Measurements from ENCODE around the gene BAZ2B.
A peak's percentile ranks its signal among the peaks of the same experiment; 100 is the strongest.

The BAZ2B gene

DNA sequence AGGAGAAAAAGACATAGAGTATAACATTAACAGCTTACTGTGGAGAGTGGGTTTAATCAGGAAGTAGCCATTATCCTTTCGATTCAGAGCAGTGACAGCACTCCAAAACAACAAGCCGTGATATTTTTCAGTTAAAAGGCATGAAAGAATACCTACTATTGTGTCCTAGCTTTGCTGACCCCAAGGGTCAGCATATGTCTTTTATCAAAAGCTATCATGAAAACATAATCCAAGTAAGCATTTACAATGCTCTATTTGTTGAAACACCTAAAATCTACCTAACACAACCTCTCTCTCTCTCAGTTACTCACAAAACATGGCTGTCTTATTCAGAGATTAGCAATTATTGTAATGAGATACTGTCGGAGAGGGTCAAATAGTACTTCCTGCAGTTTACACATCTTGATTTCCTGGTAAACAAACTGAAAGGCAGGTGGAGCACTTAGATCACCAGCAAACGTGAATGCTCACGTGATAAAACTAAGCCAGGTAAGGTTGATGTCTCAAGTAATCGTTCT lies 100.0 kb downstream of the BAZ2B start:
- Histone ChIP-seq H3K27me3 (ENCODE audit: control insufficient read depth in 5 of 5, insufficient read depth in 4 of 5, low read length in 5 of 5) (no peaks in the 10 kb centered on the region), H3K27ac (ENCODE audit: low read depth, low read length) (peak overlapping the region; percentile 33), H3K9ac (ENCODE audit: low read length in 5 of 5) (peak overlapping the region; percentile 32 to 87 (median 73)), H3K4me3 (ENCODE audit: low read depth in 1 of 5, low read length in 5 of 5) (peak overlapping the region; percentile 57 to 87 (median 72)), H3K4me1 (ENCODE audit: control insufficient read depth in 5 of 5, insufficient read depth in 5 of 5, low read length in 5 of 5) (peaks cover 0 to 39% (median 10%) of the 10 kb centered on the region in 5 donors), H3K9me3 (ENCODE audit: control insufficient read depth in 5 of 5, low read length in 5 of 5) (no peaks in the 10 kb centered on the region), H3K36me3 (ENCODE audit: control insufficient read depth in 5 of 5, insufficient read depth in 5 of 5, low read length in 5 of 5) (no peaks in the 10 kb centered on the region)

DNA sequence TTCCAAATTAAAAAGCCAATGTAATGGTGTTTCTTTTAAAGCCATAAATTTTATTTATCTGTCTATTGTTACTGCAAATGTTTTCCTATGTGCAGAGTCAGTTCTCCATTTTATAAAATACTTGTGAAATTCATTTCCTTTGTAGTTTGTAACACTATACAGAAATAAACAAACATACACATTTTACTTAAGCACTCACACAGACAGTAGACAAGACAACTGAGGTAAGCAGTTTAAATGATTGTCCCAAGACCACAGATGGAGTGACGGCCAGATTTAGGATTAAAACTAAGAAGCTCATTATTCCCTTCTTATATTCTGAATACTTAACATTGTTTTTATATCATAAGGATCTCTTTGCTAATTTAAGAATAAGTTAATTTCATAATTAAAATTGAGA lies 100.9 kb downstream of the BAZ2B start:
- Histone ChIP-seq H3K36me3 (ENCODE audit: control insufficient read depth in 5 of 5, insufficient read depth in 5 of 5, low read length in 5 of 5) (no peaks in the 10 kb centered on the region), H3K27me3 (ENCODE audit: control insufficient read depth in 5 of 5, insufficient read depth in 4 of 5, low read length in 5 of 5) (no peaks in the 10 kb centered on the region), H3K4me3 (ENCODE audit: low read depth in 1 of 5, low read length in 5 of 5) (peak overlapping the region in 3 of 5 donors; percentile 23 to 57 (median 45)), H3K9me3 (ENCODE audit: control insufficient read depth in 5 of 5, low read length in 5 of 5) (no peaks in the 10 kb centered on the region), H3K9ac (ENCODE audit: low read length in 5 of 5) (peak overlapping the region in 4 of 5 donors; percentile 26 to 87 (median 71)), H3K27ac (ENCODE audit: low read depth, low read length) (peak overlapping the region; percentile 33), H3K4me1 (ENCODE audit: control insufficient read depth in 5 of 5, insufficient read depth in 5 of 5, low read length in 5 of 5) (peaks cover 0 to 39% (median 10%) of the 10 kb centered on the region in 5 donors)

DNA sequence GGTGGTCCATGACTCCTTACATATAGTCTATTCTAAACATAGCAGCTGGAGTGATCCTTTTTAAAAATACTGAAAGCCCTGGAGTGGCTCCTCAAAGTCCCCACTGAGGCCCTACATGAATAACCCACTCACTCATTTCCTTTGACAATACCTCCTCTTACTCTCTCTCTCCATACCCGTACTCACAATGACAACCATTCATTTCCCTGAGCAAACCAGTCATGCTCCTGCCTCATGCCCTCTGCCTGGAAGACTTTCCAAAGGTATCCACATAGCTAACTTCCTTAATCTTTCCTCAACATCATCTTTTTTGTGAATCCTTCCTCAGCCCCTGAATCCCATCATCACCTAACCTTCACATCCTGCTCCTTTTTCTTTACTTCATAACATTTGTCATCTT lies 102.6 kb downstream of the BAZ2B start:
- Histone ChIP-seq H3K27me3 (ENCODE audit: control insufficient read depth in 5 of 5, insufficient read depth in 4 of 5, low read length in 5 of 5) (no peaks in the 10 kb centered on the region), H3K27ac (ENCODE audit: low read depth, low read length) (no peak overlapping the region), H3K4me1 (ENCODE audit: control insufficient read depth in 5 of 5, insufficient read depth in 5 of 5, low read length in 5 of 5) (peaks cover 0 to 49% (median 16%) of the 10 kb centered on the region in 5 donors), H3K9ac (ENCODE audit: low read length in 5 of 5) (no peak overlapping the region), H3K9me3 (ENCODE audit: control insufficient read depth in 5 of 5, low read length in 5 of 5) (no peaks in the 10 kb centered on the region), H3K36me3 (ENCODE audit: control insufficient read depth in 5 of 5, insufficient read depth in 5 of 5, low read length in 5 of 5) (no peaks in the 10 kb centered on the region), H3K4me3 (ENCODE audit: low read depth in 1 of 5, low read length in 5 of 5) (no peak overlapping the region)

DNA sequence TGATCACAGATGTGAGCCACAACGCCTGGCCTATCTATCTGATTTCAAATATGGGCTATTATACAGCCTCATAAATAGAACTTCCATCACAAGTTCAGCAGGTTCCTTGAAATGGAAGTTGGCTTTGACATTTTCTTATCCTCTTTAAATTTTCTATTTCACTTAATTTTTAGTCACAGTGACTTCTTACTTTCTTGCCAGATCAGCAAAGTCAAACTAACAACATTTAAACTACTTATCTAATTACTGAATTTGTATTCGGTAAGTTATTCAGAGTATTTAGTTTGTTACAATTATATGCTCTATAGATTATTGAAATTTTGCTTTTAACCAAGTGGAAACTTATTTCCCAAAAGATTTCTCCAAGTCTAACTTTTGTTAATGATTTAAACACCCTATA lies 108.2 kb downstream of the BAZ2B start:
- Histone ChIP-seq H3K36me3 (ENCODE audit: control insufficient read depth in 5 of 5, insufficient read depth in 5 of 5, low read length in 5 of 5) (no peaks in the 10 kb centered on the region), H3K9me3 (ENCODE audit: control insufficient read depth in 5 of 5, low read length in 5 of 5) (no peaks in the 10 kb centered on the region), H3K27me3 (ENCODE audit: control insufficient read depth in 5 of 5, insufficient read depth in 4 of 5, low read length in 5 of 5) (no peaks in the 10 kb centered on the region), H3K27ac (ENCODE audit: low read depth, low read length) (no peak overlapping the region), H3K9ac (ENCODE audit: low read length in 5 of 5) (no peak overlapping the region), H3K4me3 (ENCODE audit: low read depth in 1 of 5, low read length in 5 of 5) (no peak overlapping the region), H3K4me1 (ENCODE audit: control insufficient read depth in 5 of 5, insufficient read depth in 5 of 5, low read length in 5 of 5) (peaks cover 0 to 17% (median 10%) of the 10 kb centered on the region in 5 donors)

DNA sequence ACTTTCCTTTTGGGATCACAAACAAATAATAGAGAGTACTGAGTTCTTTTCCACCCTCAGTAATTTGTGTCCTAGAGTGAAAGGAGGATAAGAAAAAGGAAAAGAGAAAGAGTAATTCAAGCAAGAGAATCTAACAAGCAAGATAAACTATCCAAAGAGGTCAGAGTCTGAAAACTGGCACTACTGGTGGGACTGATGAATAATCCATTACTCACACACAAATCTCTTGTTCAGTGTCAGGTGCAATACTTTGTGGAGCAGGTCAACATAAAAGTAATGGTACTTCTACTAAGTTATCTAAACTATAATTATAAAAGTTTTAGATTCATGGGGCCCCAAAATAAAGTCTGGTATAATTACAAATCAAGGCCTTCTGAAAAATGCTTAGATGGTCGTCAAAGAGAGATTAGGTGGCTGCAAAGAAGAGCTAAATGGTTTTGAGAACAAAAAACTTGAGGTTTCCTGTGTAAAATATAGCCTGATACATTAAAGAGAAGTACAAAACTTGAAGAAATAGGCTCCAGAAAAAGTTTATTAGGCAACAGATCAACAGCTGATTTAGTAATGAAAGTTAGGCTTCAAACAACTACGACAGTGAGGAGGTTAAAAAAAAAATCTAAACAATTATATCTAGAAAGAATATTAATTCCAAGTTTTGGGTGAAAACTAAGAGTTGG lies 109.4 kb downstream of the BAZ2B start:
- Histone ChIP-seq H3K9ac (ENCODE audit: low read length in 5 of 5) (no peak overlapping the region), H3K27me3 (ENCODE audit: control insufficient read depth in 5 of 5, insufficient read depth in 4 of 5, low read length in 5 of 5) (no peaks in the 10 kb centered on the region), H3K4me3 (ENCODE audit: low read depth in 1 of 5, low read length in 5 of 5) (no peak overlapping the region), H3K36me3 (ENCODE audit: control insufficient read depth in 5 of 5, insufficient read depth in 5 of 5, low read length in 5 of 5) (no peaks in the 10 kb centered on the region), H3K27ac (ENCODE audit: low read depth, low read length) (no peak overlapping the region), H3K9me3 (ENCODE audit: control insufficient read depth in 5 of 5, low read length in 5 of 5) (peaks cover 0 to under 1% (median 0%) of the 10 kb centered on the region in 5 donors), H3K4me1 (ENCODE audit: control insufficient read depth in 5 of 5, insufficient read depth in 5 of 5, low read length in 5 of 5) (peaks cover 0 to 17% (median 10%) of the 10 kb centered on the region in 5 donors)

DNA sequence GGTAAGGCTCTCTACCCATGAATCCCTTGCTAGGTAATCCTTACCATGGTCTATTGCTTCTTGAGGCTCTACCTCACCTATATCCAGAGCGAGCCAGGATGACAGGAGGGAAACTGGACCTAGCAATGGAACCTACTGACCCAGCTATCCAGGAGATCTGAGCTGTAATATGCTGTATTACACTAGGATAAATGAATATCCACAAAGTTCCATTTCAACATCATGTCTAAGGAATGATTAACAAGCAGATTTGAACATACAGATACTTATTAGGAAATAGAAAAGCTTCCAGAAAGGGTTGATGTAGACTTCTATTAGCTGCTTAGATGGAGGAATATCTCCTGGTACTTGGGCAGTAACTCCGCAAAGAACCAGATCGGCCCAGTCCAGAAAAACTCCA lies 110.1 kb downstream of the BAZ2B start:
- H3K9me3 ChIP-seq (ENCODE audit: control insufficient read depth in 5 of 5, low read length in 5 of 5): peaks cover 0 to 5% (median 0%) of the 10 kb centered on the region in 5 donors
- H3K36me3 ChIP-seq (ENCODE audit: control insufficient read depth in 5 of 5, insufficient read depth in 5 of 5, low read length in 5 of 5): no peaks in the 10 kb centered on the region
- H3K9ac ChIP-seq (ENCODE audit: low read length in 5 of 5): no peak overlapping the region
- H3K4me3 ChIP-seq (ENCODE audit: low read depth in 1 of 5, low read length in 5 of 5): no peak overlapping the region
- no peaks in the 10 kb centered on the region for H3K27me3 ChIP-seq (ENCODE audit: control insufficient read depth in 5 of 5, insufficient read depth in 4 of 5, low read length in 5 of 5)
- peaks cover 0 to 17% (median 10%) of the 10 kb centered on the region in 5 donors for H3K4me1 ChIP-seq (ENCODE audit: control insufficient read depth in 5 of 5, insufficient read depth in 5 of 5, low read length in 5 of 5)
- no peak overlapping the region for H3K27ac ChIP-seq (ENCODE audit: low read depth, low read length)

DNA sequence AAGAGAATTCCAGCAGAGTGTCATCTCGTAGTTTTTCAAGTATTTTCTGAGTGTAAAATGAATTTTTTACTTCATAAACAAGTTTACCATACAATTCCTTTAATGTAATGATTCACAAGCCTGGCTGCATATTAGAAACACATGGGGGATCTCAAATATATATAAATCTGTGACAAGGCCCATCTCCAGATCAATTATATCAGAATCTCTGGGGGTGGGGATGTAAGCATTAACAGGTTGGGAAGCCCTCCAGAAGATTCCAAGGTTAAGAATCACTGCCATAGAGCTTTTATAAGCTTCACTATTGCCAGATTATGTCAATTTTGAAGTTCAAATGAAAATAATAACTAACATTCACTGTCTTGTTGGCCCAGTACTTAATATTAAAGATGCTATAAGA lies 111.2 kb downstream of the BAZ2B start:
- peaks cover 0 to 15% (median 9%) of the 10 kb centered on the region in 5 donors for H3K4me1 ChIP-seq (ENCODE audit: control insufficient read depth in 5 of 5, insufficient read depth in 5 of 5, low read length in 5 of 5)
- H3K4me3 ChIP-seq (ENCODE audit: low read depth in 1 of 5, low read length in 5 of 5): no peak overlapping the region
- no peak overlapping the region for H3K27ac ChIP-seq (ENCODE audit: low read depth, low read length)
- H3K36me3 ChIP-seq (ENCODE audit: control insufficient read depth in 5 of 5, insufficient read depth in 5 of 5, low read length in 5 of 5): no peaks in the 10 kb centered on the region
- peaks cover 0 to 5% (median 0%) of the 10 kb centered on the region in 5 donors for H3K9me3 ChIP-seq (ENCODE audit: control insufficient read depth in 5 of 5, low read length in 5 of 5)
- no peak overlapping the region for H3K9ac ChIP-seq (ENCODE audit: low read length in 5 of 5)
- H3K27me3 ChIP-seq (ENCODE audit: control insufficient read depth in 5 of 5, insufficient read depth in 4 of 5, low read length in 5 of 5): no peaks in the 10 kb centered on the region

DNA sequence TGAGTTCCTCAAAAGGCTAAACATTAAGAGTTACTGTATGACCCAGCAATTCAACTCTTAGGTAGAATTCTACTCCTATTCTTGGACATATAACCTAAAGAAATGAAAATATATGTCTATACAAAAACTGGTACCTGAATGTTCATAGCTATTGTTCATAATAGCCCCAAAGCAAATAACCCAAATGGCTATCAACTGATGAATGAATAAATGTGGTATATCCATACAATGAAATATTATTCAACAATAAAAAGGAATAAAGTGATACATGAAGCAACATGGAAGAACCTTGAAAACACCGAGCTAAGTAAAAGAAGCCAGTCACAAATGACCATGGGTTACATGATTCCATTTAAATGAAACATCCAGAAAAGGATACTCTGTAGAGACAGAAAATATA lies 114.6 kb downstream of the BAZ2B start:
- Histone ChIP-seq H3K9me3 (ENCODE audit: control insufficient read depth in 5 of 5, low read length in 5 of 5) (peaks cover 0 to 5% (median 0%) of the 10 kb centered on the region in 5 donors), H3K27ac (ENCODE audit: low read depth, low read length) (no peak overlapping the region), H3K36me3 (ENCODE audit: control insufficient read depth in 5 of 5, insufficient read depth in 5 of 5, low read length in 5 of 5) (no peaks in the 10 kb centered on the region), H3K9ac (ENCODE audit: low read length in 5 of 5) (no peak overlapping the region), H3K27me3 (ENCODE audit: control insufficient read depth in 5 of 5, insufficient read depth in 4 of 5, low read length in 5 of 5) (no peaks in the 10 kb centered on the region), H3K4me3 (ENCODE audit: low read depth in 1 of 5, low read length in 5 of 5) (no peak overlapping the region), H3K4me1 (ENCODE audit: control insufficient read depth in 5 of 5, insufficient read depth in 5 of 5, low read length in 5 of 5) (peaks cover 0 to 4% (median 0%) of the 10 kb centered on the region in 5 donors)

DNA sequence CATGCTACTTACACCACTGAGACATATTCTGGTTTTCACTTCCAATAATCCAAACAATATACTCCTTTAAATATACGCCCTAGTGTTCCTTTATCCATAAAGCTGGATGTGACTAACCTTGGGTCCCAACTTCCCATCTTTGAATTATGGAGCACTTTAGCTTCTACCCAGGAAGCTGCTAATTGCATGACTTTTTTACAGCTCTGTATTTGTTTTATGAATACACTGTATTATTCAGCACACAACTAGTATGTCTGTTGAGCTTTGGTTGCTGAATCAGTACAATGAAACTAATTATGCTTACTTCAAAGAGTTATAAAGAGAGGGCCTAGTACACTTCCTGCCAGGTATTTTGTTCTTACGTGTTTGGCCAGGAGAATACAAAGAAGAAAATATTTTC lies 118.5 kb downstream of the BAZ2B start:
- Histone ChIP-seq H3K36me3 (ENCODE audit: control insufficient read depth in 5 of 5, insufficient read depth in 5 of 5, low read length in 5 of 5) (no peaks in the 10 kb centered on the region), H3K4me3 (ENCODE audit: low read depth in 1 of 5, low read length in 5 of 5) (no peak overlapping the region), H3K27me3 (ENCODE audit: control insufficient read depth in 5 of 5, insufficient read depth in 4 of 5, low read length in 5 of 5) (no peaks in the 10 kb centered on the region), H3K4me1 (ENCODE audit: control insufficient read depth in 5 of 5, insufficient read depth in 5 of 5, low read length in 5 of 5) (peaks cover 0 to 4% (median 0%) of the 10 kb centered on the region in 5 donors), H3K9me3 (ENCODE audit: control insufficient read depth in 5 of 5, low read length in 5 of 5) (peaks cover 0 to 5% (median 0%) of the 10 kb centered on the region in 5 donors), H3K9ac (ENCODE audit: low read length in 5 of 5) (no peak overlapping the region), H3K27ac (ENCODE audit: low read depth, low read length) (peak overlapping the region; percentile 60)

DNA sequence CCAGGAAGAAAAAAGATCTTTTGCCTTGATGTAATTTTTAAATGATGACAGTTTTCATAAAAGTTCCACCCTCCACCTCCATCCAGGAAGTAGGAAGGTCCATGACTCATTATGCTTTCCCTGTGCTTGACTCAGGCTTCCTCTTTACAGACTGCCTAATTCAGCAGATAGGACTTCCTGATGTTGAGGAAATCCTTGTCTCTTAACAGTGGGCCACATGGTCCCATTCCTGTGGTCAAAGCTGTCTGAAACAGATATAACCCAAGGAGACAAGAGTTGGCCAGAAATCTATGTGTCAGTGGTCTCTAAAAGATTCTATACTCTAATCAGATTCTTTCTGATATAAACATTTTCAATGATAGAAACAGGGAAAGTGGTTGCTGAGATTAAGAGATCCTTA lies 119.1 kb downstream of the BAZ2B start:
- Histone ChIP-seq H3K4me1 (ENCODE audit: control insufficient read depth in 5 of 5, insufficient read depth in 5 of 5, low read length in 5 of 5) (peaks cover 0 to 4% (median 0%) of the 10 kb centered on the region in 5 donors), H3K9ac (ENCODE audit: low read length in 5 of 5) (no peak overlapping the region), H3K4me3 (ENCODE audit: low read depth in 1 of 5, low read length in 5 of 5) (no peak overlapping the region), H3K27ac (ENCODE audit: low read depth, low read length) (peak overlapping the region; percentile 60), H3K9me3 (ENCODE audit: control insufficient read depth in 5 of 5, low read length in 5 of 5) (peaks cover 0 to 5% (median 0%) of the 10 kb centered on the region in 5 donors), H3K27me3 (ENCODE audit: control insufficient read depth in 5 of 5, insufficient read depth in 4 of 5, low read length in 5 of 5) (no peaks in the 10 kb centered on the region), H3K36me3 (ENCODE audit: control insufficient read depth in 5 of 5, insufficient read depth in 5 of 5, low read length in 5 of 5) (no peaks in the 10 kb centered on the region)

Measured in subcutaneous abdominal adipose tissue (tissue), 5 donors.